Suppressor macrophage (primary cell): ENCODE data around the gene SLC10A7.

Source experiments
- DNase-seq, 4 experiments: peaks; one replicate each; pipeline ENCODE4 v3.0.0-alpha.2; 2020 to 2022

SLC10A7 gene

DNA sequence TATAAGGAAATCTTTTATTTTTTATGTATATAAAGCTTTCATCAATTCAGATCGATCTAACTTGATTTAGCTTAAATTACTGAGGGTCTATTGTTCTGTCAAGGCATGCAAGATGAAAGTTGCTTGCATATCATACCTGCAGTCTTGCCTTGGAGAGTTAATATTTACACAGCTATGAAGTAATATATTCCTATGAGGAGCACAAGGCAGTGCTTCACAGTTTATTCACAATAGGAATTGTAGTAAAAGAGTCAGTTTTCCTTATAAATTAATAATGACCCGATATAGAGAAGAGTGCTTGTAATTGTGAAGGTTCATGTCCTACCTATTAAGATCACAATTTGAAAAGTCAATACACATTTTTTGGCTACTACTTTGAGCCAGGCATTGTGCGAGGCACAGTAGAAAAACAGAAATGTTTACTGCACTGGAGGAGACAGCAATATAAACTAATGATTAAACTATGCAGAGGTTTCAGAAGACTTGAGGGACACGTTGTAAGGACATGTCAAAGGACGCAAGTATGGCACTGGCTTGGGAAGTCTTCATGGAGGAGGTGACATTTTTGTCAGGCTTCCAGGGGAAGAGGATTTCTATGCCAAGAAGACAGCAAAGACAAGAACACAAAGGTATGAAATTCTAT, 268.6 kb downstream of the SLC10A7 start:
- no peak for DNase-seq

- no peak for DNase-seq
Observed at GRCh38 chr4:146247356-146247755, 274.4 kb downstream of the SLC10A7 start.

DNA sequence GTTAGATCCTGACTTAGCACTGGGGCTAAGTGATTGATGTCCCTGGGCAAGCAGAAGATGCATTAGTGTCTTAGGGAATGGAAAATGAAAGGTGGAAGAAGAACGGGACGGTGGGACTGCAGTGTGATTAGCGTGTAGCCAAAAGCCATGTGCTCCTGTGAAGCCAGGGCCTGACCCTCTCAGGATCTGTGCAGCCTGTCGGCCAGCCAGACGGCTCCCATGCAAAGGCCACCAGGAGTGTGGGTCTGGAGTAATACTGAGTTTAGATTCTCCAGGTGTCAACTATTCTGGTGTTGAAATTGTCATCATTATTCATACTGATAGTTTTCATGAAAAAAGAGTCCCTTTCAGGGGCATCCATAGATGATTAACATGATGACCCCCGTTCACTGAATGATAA, 275.4 kb downstream of the SLC10A7 start:
- no peak for DNase-seq

DNA sequence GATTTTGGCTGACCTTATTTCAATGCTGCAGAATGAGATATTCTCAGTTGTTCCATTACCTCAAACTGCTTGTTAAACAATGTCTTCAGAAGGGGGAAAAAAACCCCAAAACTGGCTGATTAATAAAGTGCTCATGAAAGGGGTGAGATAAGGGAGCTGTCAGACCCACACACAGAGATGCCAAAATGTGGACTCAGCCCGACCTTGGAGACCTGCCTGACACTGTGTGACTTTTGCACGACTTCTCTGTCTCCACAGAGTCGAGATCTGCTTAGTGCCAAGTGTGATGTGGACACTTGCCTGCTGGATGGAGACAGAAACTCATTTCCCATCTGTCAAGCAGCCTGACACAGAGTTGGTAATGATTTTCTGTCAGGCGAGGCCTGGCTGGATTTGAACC, 275.9 kb downstream of the SLC10A7 start:
- no peak for DNase-seq

- peak in 1 of 4 experiments; percentile 13 for DNase-seq
Observed at GRCh38 chr4:146245246-146245645, 276.5 kb downstream of the SLC10A7 start.

GRCh38 chr4:146244496-146244895, 277.2 kb downstream of the SLC10A7 start:
- no peak for DNase-seq

- no peak for DNase-seq
Observed at GRCh38 chr4:146243883-146244277, 277.9 kb downstream of the SLC10A7 start.

- peak; percentile 76 to 88 (median 86) for DNase-seq
Observed at GRCh38 chr4:146243141-146243882, 278.4 kb downstream of the SLC10A7 start.

DNA sequence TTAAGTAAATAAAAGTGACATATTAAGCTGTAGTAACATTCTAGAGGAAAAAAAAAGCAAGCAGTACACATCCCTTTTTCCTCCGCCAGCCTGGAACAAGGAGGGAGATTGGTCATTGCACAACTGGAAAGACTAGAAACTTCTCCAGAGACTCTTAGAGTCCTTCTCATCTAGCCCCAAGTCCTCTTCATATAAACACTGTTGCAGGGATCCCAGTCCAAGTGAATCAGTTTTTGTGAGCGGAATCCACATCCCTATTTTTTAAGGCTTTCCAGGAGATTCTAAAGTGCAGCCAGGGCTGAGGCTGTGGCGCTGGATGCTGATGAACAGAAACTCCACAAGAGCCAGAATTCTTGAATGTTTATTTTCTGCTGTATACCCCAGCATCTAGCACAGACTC, 283.6 kb downstream of the SLC10A7 start:
- DNase-seq: peak in 2 of 4 experiments; percentile 3 to 8

DNA sequence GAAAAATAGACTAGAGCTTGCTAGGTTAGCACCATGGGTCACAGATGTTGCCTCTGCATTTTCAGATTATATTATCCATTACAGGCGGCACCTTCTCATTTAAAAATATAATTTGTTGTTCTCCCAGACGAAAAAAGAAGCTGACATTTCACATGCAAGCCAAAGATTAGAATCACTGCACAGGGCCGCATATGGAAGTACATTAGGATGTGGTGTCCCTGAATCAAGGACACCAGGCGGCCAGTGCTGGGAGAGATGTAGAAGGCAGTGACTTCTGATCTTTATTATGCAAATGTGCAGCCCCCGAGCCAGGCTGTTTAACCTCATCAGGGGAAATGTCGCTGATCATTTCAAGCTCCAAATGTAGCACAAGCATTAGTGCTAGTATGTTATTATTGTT, 284.6 kb downstream of the SLC10A7 start:
- DNase-seq: no peak

DNA sequence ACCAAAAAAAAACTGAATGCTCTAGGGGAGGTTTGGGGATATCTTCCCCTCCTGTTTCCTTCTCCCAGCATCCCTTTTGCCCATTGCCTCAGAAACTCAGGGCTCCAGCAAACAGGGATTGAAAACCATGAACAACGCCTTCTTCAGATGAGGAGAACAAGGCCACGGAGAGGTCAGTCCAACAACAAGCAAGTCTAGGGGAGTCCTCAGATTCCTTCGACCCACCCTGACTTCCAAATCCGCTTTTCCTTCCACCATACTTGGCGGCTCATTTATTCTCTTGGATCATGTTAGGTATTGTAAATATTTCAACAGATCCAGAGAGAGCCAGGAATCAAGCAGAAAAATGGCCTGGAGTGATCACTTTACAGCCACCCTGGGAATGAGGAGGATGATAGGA, 285.5 kb downstream of the SLC10A7 start:
- DNase-seq: no peak

- peak; percentile 82 to 92 (median 88) for DNase-seq
Observed at GRCh38 chr4:146235654-146236177, 286.0 kb downstream of the SLC10A7 start.

GRCh38 chr4:146232131-146232722, 289.5 kb downstream of the SLC10A7 start:
- DNase-seq: peak; percentile 31 to 75 (median 52)

GRCh38 chr4:146229406-146229805, 292.3 kb downstream of the SLC10A7 start:
- DNase-seq: no peak

DNA sequence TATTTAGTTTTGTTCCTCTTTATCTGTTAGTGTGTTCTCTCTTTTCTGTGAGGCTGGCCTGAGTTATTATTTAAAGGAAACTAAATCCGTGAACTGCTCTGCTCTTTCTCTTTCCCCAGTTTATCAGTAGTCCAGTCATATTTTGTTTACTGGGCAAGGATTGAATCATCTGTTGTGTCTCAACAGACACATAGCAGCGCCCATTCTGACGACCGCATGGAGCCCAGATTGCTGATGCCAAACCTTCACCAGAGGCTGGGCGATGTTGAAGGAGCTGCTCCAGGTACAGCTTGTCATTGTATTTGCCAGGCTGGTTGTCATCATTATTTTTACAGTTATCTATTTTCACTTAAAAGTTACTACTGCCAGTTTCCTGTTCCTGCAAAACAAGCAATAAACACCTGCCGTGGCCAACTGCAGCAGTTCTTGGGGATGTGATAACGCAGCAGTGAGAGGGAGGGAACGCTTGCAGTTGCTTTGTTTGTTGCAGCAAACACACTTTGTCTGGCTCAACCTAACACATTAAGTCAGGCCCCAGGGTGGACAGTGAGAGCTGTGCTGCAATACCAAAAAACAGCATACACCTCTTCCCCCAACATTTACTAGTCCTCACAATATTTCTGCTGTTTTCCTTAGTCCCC, 297.3 kb downstream of the SLC10A7 start:
- DNase-seq: no peak

DNA sequence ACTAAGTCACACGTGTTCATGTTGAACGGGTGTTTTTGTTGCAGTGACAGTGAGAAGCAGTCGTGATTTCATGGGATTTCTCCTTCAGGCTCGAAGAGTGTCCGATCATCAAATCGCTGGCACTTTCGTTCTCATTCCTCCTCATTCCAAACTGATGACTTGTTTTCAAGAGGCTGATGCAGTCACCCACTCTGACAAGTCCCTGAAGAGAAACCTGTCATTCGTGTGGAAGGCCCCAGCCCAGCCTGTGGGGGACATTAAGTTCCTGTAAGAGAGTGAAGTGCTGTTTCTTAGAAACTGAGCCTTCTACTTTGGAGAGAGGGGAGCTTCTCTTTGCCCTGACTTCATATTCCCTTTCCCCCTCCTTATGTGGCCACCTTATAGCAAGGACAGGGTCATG, 299.4 kb downstream of the SLC10A7 start:
- DNase-seq: no peak

DNA sequence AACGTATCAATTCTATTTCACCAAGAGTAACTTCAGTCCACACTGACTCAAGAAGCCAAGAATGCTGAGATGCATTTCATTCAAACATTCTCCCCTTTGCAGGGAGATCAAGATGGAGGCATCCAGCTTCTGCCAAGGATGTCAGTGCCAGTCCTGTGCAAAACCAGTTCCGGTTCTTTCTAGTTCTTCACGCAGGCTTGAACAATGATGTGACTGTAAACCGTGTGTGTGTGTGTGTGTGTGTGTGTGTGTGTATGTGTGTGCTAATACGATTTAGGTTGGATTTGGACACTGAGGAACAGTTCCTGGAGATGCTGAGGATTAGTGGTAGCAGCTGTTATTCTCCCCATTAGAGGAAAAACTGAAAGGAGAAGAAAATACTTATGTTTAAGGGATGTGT, 307.5 kb downstream of the SLC10A7 start, which contains the start of gene REELD1:
Gene REELD1, plus strand, starts transcription at position 301 of the 400 bp plus-strand sequence. CDS start 2,415 bp downstream, outside the sequence.
- DNase-seq: no peak

DNA sequence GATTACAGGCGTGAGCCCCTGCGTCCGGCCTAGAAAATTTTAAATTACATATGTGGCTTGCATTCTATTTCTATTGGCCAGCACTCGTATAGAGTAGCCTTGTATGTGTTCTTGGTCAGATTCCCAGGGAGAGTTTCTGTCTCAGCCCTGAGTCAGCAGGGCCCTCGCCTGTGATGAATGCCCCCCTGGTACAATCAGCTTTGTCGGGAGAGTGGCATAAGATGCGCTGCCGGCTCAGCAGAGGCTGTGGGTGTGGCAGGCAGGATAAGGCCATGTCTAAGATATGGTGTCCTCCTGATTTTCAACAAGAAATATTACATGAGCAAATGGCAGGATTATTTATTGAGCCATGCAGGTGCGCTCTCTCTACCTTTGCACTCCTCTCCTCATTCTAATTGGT, 309.0 kb downstream of the SLC10A7 start:
- no peak for DNase-seq

DNA sequence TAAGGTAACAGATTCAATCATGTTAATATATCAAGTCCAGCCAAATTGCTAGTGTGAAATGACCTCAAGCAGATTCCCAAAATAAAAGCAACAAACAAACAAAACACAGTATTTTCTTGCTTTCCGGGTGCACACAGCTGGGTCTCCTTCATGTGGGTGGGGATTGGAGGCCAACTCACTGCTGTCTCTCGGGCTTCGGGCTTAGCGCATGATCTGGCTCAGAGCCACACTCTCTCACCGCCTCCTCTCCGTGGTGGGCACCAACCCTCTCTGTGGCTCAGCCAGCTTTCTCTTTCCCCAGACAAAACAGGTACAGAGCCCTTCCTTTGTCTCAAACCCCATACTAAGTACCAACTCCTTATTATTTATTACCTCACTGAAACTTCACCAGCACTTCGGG, 310.3 kb downstream of the SLC10A7 start:
- no peak for DNase-seq

- DNase-seq: no peak
Observed at GRCh38 chr4:146210890-146211289, 310.9 kb downstream of the SLC10A7 start.

- no peak for DNase-seq
Observed at GRCh38 chr4:146207410-146207809, 314.3 kb downstream of the SLC10A7 start.
